Immature natural killer cell (primary cell): ENCODE results near the gene NACA. TPM values are rescaled to one million over a fixed set of nuclear protein-coding genes. Genes with fewer than 3 reads are reported as not detected.

Experiments used
- DNase-seq, 3 donors: peaks; one replicate each; pipeline ENCODE4 v3.0.0; 2022; ENCODE audit warnings: mixed read lengths in 1 of 3
- H3K27ac Mint-ChIP-seq, 6 donors: one replicate each; pipeline ENCODE4 v1.8.0; 2020; ENCODE audit warnings: mixed read lengths in 6 of 6, mild to moderate bottlenecking in 5 of 6, inconsistent platforms in 4 of 6, moderate library complexity in 3 of 6
- H3K27me3 Mint-ChIP-seq, 3 donors: one replicate each; pipeline ENCODE4 v1.8.0; 2020 to 2021; ENCODE audit warnings: low read depth in 3 of 3, mild to moderate bottlenecking in 3 of 3, mixed read lengths in 3 of 3, moderate library complexity in 3 of 3, inconsistent platforms in 1 of 3
- H3K36me3 Mint-ChIP-seq, 3 donors: one replicate each; pipeline ENCODE4 v1.8.0; 2020; ENCODE audit warnings: mixed read lengths in 3 of 3, inconsistent platforms in 2 of 3, mild to moderate bottlenecking in 2 of 3
- H3K4me1 Mint-ChIP-seq, 2 donors: one replicate each; pipeline ENCODE4 v1.8.0; 2020; ENCODE audit warnings: inconsistent platforms in 2 of 2, mild to moderate bottlenecking in 2 of 2, mixed read lengths in 2 of 2, moderate library complexity in 1 of 2
- H3K4me3 Mint-ChIP-seq, 5 donors: one replicate each; pipeline ENCODE4 v1.8.0; 2020; ENCODE audit warnings: mild to moderate bottlenecking in 5 of 5, mixed read lengths in 5 of 5, inconsistent platforms in 3 of 5, moderate library complexity in 3 of 5
- H3K9me3 Mint-ChIP-seq, 6 donors: one replicate each; pipeline ENCODE4 v1.8.0; 2020; ENCODE audit warnings: mild to moderate bottlenecking in 6 of 6, mixed read lengths in 6 of 6, inconsistent platforms in 4 of 6, moderate library complexity in 3 of 6
- polyA plus RNA-seq, 3 donors: library from polyadenylated mRNA; unstranded; fragments of 300-500 nt; fragmentation: Illumina TruSeq; gene quantifications; one replicate each; pipeline ENCODE4 v1.2.3, GENCODE V29; 2021

Gene NACA
- polyA plus RNA-seq, 3 donors from 2014 or later: 662 to 819 (median 747) TPM

DNA sequence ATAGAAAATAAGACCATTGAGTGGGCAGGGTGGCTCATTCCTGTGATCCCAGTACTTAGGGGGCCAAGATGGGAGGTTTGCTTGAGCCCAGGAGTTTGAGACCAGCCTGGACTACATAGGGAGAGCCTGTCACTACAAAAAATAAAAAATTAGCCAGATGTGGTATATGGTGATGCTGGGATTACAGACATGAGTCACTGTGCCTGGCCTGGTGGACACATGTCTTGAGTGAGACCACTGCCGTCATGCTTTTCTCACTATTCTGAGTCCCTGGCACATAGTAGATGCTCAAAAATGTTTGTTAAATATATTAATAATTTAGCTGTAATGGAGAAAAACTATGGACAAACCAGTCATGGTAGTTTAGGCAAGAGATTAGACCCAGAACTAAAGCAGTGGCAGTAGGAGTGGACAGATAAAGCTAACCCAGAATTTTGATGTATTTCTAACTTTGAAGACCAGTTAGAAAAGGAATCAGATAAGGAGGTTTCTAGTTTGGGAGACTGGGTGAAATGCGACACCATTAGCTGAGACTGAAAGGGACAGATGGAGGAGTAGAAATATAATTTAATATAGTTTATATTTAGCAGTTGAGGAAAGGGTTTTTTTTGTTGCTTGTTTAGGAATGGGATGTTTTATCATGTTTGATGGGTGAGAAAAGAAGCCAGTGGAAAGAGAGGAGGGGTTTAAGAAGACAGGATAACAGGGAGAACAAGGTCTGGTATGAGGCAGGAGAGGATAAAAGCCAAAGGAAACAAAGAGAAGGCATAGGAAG, 29.6 kb downstream of the NACA start:
- Mint-ChIP-seq H3K27ac (peak overlapping the region in 2 of 6 donors; percentile 14 to 66), H3K4me3 (no peak overlapping the region), H3K36me3 (no peaks in the 10 kb centered on the region), H3K27me3 (peaks cover 0 to 3% (median 0%) of the 10 kb centered on the region in 3 donors), H3K9me3 (no peaks in the 10 kb centered on the region), H3K4me1 (peaks cover 0 to under 1% of the 10 kb centered on the region in 2 donors)
- DNase-seq: no peak

DNA sequence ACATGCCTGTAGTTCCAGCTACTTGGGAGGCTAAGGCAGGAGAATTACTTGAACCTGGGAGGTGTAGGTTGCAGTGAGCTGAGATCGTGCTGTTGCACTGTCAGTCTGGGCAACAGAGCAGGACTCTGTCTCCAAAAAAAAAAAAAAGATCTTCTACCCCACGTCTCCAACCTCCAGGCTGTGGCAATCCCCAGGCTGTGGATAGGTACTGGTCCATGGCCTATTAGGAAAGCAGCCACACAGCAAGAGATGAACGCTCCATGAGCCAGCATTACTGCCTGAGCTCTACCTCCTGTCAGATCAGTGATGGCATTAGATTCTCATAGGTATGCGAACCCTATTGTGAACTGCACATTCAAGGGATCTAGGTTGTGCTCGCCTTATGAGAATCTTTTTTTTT, 30.9 kb downstream of the NACA start:
- H3K4me3 Mint-ChIP-seq: no peak overlapping the region
- no peaks in the 10 kb centered on the region for H3K36me3 Mint-ChIP-seq
- no peak for DNase-seq
- H3K27me3 Mint-ChIP-seq: peaks cover 0 to 1% (median 0%) of the 10 kb centered on the region in 3 donors
- H3K9me3 Mint-ChIP-seq: no peaks in the 10 kb centered on the region
- no peak overlapping the region for H3K27ac Mint-ChIP-seq
- peaks cover 2% of the 10 kb centered on the region in 2 donors for H3K4me1 Mint-ChIP-seq

DNA sequence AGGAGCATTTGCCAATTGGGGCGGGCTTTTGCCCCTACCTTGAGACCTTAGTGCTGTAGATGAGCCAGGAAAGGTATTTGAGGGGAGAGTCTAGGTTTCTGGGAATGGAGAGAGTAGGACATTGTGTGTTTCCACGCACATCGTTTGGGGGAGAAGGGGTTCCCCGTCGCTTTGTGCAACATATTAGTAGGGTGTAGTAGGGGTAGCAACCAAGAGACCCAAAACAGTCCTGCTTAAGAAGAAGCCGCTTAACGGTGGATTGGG, 36.3 kb downstream of the NACA start:
- DNase-seq: no peak
- peak overlapping the region; percentile 96 to 100 (median 99) for H3K27ac Mint-ChIP-seq
- peaks cover 40 to 44% of the 10 kb centered on the region in 2 donors for H3K4me1 Mint-ChIP-seq
- H3K27me3 Mint-ChIP-seq: peaks cover 9 to 31% (median 29%) of the 10 kb centered on the region in 3 donors
- peak overlapping the region; percentile 98 to 100 (median 99) for H3K4me3 Mint-ChIP-seq
- peaks cover 3 to 4% (median 4%) of the 10 kb centered on the region in 3 donors for H3K36me3 Mint-ChIP-seq
- no peaks in the 10 kb centered on the region for H3K9me3 Mint-ChIP-seq

DNA sequence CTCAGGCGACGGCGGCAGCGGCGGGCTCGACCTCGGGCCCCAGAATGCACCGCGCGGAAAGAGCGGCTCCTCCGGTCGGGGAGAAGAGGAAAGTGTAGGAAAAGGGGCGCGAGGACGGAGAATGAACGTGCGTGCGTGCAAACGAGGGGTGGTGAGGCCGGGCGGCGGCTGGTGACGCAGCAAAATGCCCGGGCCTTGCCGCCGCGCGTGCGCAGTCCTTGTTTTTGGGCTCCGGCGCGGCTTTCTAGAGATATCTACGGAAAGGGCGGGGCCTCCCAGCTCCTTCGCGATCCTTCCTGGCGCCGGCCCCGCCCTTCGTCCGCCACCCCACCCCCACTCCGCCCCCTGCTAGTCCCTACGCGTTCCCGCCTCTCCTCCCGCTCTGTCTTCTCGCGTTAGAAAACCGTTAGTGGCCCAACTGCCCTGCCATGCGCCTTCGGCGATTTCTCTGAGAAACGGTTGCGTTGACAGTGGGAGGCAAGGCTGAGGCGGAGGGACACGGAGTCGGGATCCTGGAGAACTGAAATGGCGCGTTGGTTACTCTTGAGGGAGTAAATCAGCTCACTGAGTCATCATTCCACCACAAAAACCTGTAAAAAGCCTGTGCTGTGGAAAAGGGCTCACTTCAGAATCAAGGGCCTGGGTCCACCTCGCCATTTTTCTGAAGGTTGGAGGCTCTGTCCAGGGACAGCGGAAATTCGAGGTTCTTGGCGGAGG, 36.8 kb downstream of the NACA start, which contains the start of gene PTGES3:
Gene PTGES3 (minus strand): TSS at position 156 of the 717 bp plus-strand sequence. CDS start 285 bp downstream, outside the sequence.
- DNase-seq: peak; percentile 97 to 99 (median 98)
- Mint-ChIP-seq H3K36me3 (peaks cover 3 to 4% (median 4%) of the 10 kb centered on the region in 3 donors), H3K4me1 (peaks cover 40 to 46% of the 10 kb centered on the region in 2 donors), H3K9me3 (no peaks in the 10 kb centered on the region), H3K4me3 (peak within 1 kb of the TSS; percentile 98 to 100 (median 99)), H3K27me3 (peaks cover 9 to 31% (median 29%) of the 10 kb centered on the region in 3 donors), H3K27ac (peak within 1 kb of the TSS; percentile 96 to 100 (median 99))

DNA sequence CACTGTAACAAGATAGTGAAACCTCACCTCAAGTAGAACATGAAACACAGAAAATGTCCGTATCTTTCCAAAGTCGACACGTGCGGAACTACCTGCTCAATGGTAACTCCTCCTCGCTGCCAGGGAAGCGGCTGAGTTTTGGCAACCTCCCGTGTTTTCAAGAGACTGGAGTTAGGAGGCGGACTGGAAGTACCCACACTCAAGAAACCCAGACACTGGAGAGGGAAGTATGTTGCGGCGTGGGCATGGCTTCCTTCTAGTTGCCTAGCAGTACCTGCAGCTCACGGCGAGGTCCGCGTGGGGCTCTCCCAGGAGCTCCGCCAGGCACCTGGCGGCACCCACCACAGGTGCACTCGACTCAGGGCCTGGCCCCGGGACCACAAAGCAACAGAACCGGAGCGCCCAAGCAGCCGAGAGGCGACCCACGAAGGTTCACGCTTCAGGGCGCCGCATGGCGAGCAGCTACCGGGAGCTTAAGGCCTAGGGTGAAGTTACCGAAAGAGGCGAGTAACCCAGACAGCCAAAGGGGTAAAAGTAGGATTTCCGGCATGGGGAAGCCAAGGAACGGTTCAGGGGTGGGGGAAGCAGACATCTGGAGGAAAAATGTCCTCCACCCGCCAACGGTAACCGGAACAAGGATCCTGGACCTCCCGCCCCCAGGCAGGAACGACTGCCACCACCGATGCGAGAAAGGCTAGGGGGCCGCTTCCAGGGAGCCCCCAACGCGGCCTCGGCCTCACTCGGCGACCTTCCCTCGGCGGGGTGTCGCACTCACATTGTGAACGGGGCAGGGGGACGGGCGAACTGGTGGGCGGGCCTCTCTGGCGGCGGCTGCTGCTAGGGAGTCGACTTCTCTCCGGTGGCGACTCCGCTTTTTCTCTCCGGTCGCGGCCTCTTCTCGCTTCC, 37.6 kb downstream of the NACA start:
- peak overlapping the region; percentile 96 to 100 (median 99) for H3K27ac Mint-ChIP-seq
- peaks cover 3 to 4% (median 4%) of the 10 kb centered on the region in 3 donors for H3K36me3 Mint-ChIP-seq
- DNase-seq: peak in 2 of 3 donors; percentile 41 to 47
- peaks cover 13 to 34% (median 31%) of the 10 kb centered on the region in 3 donors for H3K27me3 Mint-ChIP-seq
- H3K9me3 Mint-ChIP-seq: no peaks in the 10 kb centered on the region
- H3K4me1 Mint-ChIP-seq: peaks cover 46 to 52% of the 10 kb centered on the region in 2 donors
- H3K4me3 Mint-ChIP-seq: peak overlapping the region; percentile 98 to 100 (median 99)

DNA sequence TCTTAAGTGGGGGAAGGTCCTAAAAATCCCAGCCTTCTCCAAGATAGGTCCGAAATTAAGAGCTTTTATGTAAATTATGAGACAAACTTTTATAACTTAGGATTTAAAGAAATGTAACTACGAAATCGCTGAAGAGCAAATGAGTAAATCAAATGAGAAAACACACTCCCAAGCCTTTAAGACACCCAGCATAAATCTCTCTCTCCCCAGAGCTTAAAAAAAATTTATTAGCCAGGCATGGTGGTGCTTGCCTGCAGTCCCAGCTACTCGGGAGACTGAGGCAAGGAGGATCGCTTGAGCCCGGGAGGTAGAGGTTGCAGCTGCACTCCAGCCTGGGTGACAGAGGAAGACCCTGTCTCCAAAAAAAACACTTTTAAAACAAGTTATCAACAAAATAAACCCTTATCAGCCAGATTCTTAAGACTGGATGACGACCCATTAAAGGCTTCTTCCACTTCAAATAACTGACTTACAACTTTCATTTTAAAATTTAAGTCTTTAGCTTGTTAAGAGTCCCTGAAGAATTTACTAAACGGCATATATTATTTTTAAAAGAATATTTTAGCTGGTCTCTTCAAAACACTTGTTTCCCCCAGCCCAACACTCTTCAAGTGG, 40.2 kb downstream of the NACA start:
- DNase-seq: peak in 1 of 3 donors; percentile 16
- Mint-ChIP-seq H3K4me1 (peaks cover 60 to 63% of the 10 kb centered on the region in 2 donors), H3K9me3 (no peaks in the 10 kb centered on the region), H3K27me3 (peaks cover 13 to 34% (median 31%) of the 10 kb centered on the region in 3 donors), H3K4me3 (peak overlapping the region; percentile 63 to 100 (median 83)), H3K27ac (peak overlapping the region; percentile 88 to 99 (median 92)), H3K36me3 (peaks cover 3 to 4% (median 4%) of the 10 kb centered on the region in 3 donors)

DNA sequence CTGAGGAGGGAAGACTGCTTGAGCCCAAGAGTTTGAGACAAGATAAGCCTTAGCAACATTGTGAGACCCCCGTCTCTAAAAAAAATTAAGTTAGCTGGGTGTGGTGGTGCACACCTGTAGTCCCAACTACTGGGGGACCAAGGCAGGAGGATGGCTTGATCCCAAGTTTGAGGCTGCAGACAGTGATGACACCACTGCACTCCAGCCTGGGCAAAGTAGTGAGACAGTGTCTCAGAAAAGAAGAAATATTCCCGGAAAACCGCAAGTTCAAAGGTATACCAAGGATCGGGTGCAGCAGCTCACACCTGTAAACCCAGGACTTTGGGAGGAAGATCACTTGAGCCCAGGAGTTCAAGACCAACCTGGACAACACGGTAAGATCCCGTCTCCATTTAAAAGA, 42.8 kb downstream of the NACA start:
- Mint-ChIP-seq H3K36me3 (peaks cover 3 to 4% (median 4%) of the 10 kb centered on the region in 3 donors), H3K4me3 (peak overlapping the region in 3 of 5 donors; percentile 36 to 64 (median 50)), H3K9me3 (no peaks in the 10 kb centered on the region), H3K27me3 (peaks cover 10 to 20% (median 19%) of the 10 kb centered on the region in 3 donors), H3K27ac (peak overlapping the region; percentile 24 to 81 (median 66)), H3K4me1 (peaks cover 63 to 74% of the 10 kb centered on the region in 2 donors)
- no peak for DNase-seq

DNA sequence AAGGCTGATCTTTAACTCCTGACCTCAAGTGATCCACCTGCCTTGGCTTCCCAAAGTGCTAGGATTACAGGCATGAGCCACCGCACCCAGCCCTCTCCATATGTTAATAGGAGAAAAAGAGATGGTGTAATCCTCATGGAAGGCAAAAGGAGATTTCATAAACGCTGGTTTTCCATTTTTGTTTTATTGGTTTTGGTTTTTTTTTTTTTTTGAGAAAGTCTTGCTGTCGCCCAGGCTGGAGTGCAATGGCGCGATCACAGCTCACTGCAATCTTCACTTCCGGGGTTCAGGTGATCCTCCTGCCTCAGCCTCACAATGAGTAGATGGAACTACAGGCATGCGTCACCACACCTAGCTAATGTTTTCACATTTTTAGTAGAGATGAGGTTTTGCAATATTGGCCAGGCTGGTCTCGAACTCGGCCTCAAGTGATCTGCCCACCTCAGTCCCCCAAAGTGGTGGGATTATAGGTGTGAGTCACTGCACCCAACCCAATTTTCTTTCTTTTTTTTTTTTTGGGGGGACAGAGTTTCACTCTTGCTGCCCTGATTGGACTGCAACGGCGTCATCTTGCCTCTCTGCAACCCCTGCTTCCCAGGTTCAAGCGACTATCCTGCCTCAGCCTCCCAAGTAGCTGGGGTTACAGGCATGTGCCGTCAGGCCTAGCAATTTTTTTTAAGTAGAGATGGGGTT, 45.1 kb downstream of the NACA start:
- Mint-ChIP-seq H3K27ac (peak overlapping the region in 5 of 6 donors; percentile 17 to 65 (median 51)), H3K4me1 (peaks cover 65 to 74% of the 10 kb centered on the region in 2 donors), H3K9me3 (no peaks in the 10 kb centered on the region), H3K4me3 (peak overlapping the region in 1 of 5 donors; percentile 21), H3K36me3 (peaks cover 3 to 4% (median 4%) of the 10 kb centered on the region in 3 donors), H3K27me3 (peaks cover 6 to 10% (median 7%) of the 10 kb centered on the region in 3 donors)
- DNase-seq: no peak

DNA sequence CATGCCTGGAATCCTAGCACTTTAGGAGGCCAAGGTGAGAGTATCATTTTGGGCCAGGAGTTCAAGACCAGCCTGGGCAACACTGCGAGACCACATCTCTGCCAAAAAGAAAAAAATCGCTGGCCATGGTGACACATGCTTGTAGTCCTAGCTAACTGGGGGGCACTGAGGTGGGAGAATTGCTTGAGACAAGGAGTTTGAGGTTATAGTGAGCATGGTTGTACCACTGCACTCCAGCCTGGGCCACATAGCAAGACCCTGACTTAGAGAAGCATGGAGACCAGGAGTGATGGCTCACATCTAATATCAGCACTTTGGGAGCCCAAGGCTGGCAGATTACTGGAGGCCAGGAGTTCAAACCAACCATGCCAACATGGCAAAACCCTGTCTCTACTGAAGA, 46.2 kb downstream of the NACA start:
- Mint-ChIP-seq H3K36me3 (peaks cover under 1% of the 10 kb centered on the region in 3 donors), H3K9me3 (no peaks in the 10 kb centered on the region), H3K27me3 (peaks cover under 1 to 7% (median 5%) of the 10 kb centered on the region in 3 donors), H3K27ac (peak overlapping the region in 4 of 6 donors; percentile 16 to 72 (median 46)), H3K4me1 (peaks cover 61 to 68% of the 10 kb centered on the region in 2 donors), H3K4me3 (peak overlapping the region in 1 of 5 donors; percentile 7)
- no peak for DNase-seq

DNA sequence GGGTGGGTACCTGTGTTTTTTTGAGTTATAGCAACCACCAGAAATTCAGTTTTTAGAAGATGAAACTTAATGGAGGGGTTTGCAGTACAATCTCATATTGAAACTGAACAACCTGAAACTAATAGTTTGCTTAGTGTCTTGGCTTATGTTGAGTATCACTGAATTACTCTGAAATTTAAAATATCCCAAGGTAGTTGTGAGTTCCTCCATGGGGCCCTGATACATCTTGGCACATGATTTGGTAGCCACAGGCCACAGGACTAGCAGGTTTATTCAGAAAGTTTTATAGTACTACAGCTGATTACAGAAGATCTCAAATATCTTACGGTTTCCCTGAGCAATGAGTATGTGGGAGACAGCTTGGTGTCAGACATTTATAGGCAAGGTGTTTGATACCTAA, 47.4 kb downstream of the NACA start:
- DNase-seq: no peak
- peaks cover 0 to 3% (median 0%) of the 10 kb centered on the region in 3 donors for H3K36me3 Mint-ChIP-seq
- H3K4me3 Mint-ChIP-seq: no peak overlapping the region
- H3K27ac Mint-ChIP-seq: peak overlapping the region in 2 of 6 donors; percentile 1 to 64
- H3K4me1 Mint-ChIP-seq: peaks cover 62 to 69% of the 10 kb centered on the region in 2 donors
- peaks cover 0 to 2% (median 2%) of the 10 kb centered on the region in 3 donors for H3K27me3 Mint-ChIP-seq
- no peaks in the 10 kb centered on the region for H3K9me3 Mint-ChIP-seq

DNA sequence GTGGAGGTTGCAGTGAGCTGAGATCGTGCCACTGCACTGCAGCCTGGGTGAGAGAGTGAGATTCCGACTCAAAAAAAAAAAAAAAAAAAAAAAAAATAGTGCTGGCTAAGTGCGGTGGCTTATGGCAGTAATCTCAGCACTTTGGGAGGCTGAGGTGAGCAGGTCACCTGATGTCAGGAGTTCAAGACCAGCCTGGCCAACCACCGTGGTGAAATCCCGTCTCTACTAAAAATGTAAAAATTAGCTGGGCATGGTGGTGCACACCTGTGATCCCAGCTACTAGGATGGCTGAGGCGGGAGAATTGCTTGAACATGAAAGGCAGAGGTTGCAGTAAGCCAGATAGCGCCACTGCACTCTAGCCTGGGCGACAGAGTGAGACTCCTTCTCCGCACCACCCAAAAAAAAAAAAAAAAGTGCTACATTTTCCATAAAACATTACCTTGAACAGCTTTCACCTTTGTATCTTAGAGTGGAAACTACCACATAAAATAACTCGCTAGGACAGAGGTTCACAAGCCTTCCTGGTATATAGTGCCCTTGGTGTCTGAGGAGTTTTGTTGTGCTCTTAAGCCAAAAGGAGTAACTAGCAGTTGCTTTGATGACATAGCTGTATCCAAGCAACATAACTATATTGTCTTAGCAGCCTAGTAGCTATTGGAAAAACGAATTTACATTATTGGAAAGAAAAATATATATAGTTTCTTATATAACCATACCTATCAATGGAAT, 48.1 kb downstream of the NACA start:
- H3K4me1 Mint-ChIP-seq: peaks cover 61 to 69% of the 10 kb centered on the region in 2 donors
- H3K4me3 Mint-ChIP-seq: no peak overlapping the region
- no peak for DNase-seq
- peak overlapping the region in 3 of 6 donors; percentile 28 to 48 (median 33) for H3K27ac Mint-ChIP-seq
- H3K9me3 Mint-ChIP-seq: no peaks in the 10 kb centered on the region
- H3K36me3 Mint-ChIP-seq: peaks cover 0 to 4% (median 2%) of the 10 kb centered on the region in 3 donors
- peaks cover 0 to 2% (median 2%) of the 10 kb centered on the region in 3 donors for H3K27me3 Mint-ChIP-seq

DNA sequence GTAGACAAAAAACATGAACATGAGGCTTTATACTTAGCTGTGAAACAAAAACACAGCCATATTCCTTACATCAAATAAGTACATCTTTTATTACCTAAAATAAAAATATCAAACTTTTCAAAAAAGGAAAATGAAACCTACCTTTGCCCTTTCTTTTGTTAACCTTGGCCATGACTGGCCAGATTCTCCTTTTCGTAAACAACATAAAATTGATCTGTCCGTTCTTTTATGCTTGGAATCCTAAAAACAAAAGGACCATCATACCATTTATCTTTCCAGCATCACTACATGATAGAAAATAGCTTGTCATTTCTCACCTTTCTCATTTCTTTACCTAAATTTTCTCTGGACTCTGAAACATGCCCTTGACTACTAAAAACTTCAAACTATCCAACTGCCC, 53.5 kb downstream of the NACA start:
- H3K4me3 Mint-ChIP-seq: no peak overlapping the region
- peaks cover 0 to 5% (median 2%) of the 10 kb centered on the region in 3 donors for H3K27me3 Mint-ChIP-seq

More for the DNA sequence above, 53.5 kb downstream of the NACA start:
- Mint-ChIP-seq H3K9me3 (no peaks in the 10 kb centered on the region), H3K36me3 (peaks cover 6 to 29% (median 15%) of the 10 kb centered on the region in 3 donors), H3K27ac (peak overlapping the region in 2 of 6 donors; percentile 5 to 30), H3K4me1 (peaks cover 32 to 43% of the 10 kb centered on the region in 2 donors)
- DNase-seq: no peak
